HG03135 (cell line): ENCODE data around the gene KSR1.

Experiments
- ATAC-seq: cut with Tn5 transposase; IDR thresholded peaks from one replicate; pipeline ENCODE4 v1.9.1; 2021; ENCODE audit warnings: mild to moderate bottlenecking, moderate library complexity; ENCODE audit not compliant: unreplicated experiment

The KSR1 gene

DNA sequence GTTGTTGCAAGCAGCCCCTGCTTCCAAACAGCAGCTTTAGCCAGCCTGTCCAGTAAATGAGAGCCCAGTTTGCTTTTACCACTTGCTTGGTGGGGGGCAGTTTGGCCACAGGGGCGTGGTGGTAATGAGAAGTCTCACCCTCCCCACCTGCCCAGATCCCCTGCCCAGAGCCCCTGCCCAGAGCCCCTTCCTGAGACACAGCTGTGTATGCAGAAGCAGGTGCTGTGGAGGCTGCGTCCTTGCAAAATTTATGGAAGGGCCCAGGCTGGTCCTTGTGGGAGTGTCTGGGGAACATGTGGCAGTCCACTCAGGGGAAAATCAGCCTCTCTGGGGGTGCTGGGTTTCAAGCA is 147.1 kb downstream of the KSR1 start:
- ATAC-seq, result no peak

GRCh38 chr17:27603880-27604794 is 147.9 kb downstream of the KSR1 start:
- no peak for ATAC-seq

DNA sequence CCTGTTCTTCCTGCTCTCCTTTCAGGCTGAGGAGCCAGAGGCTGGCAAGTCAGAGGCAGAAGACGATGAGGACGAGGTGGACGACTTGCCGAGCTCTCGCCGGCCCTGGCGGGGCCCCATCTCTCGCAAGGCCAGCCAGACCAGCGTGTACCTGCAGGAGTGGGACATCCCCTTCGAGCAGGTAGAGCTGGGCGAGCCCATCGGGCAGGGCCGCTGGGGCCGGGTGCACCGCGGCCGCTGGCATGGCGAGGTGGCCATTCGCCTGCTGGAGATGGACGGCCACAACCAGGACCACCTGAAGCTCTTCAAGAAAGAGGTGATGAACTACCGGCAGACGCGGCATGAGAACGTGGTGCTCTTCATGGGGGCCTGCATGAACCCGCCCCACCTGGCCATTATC is 149.2 kb downstream of the KSR1 start:
- no peak for ATAC-seq

- ATAC-seq, result no peak
These were observed 151.4 kb downstream of the KSR1 start for GRCh38 chr17:27607521-27608091.

GRCh38 chr17:27608328-27609230 is 152.3 kb downstream of the KSR1 start:
- no peak for ATAC-seq

- no peak for ATAC-seq
These were observed 153.5 kb downstream of the KSR1 start for GRCh38 chr17:27609611-27610303.

DNA sequence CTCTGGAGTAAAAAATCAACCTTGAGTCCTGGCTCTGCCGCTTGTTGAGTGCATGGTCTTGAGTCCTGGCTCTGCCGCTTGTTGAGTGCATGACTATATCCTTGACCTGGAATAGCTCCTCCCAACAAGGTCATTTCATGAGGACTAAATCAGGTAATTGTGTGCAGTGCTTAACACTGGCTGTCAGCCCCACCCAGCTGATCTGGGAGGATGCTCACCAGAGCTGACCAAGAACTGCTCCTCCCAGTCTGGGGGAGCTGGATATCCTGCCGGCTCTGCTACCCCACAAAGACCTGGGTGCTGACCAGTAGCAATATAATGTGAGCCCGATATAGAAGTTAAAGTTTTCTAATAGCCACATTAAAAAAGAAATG is 154.0 kb downstream of the KSR1 start:
- no peak for ATAC-seq

DNA sequence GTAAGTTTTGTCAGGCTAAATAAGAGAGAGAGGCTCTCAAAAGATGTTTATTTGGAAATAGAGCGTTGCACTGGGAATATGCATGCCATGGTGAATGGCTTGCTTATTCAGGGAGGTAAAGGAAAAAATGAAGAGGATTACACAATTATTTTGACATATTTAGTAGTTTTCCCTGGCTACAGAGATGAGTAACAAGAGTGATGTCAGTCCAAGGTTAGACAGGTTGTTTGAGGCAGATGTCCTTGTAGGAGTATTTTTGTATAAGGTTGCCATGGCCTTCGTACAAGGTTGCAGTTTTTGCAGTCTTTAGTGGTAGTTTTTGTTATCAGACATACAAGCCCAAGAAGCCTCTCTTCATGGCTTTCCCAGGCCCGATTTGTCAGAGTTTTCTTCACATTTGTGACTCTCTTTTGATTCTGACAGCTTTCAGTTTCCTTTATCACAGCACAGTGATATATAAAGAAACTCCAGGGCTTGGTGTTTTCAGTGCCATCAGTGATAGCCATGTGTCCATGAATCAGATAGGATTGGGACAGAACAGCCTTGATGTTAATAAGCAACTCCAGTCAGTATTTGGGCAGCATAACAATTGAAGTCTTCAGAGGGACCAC is 156.0 kb downstream of the KSR1 start:
- no peak for ATAC-seq

GRCh38 chr17:27613433-27613832 is 157.2 kb downstream of the KSR1 start:
- ATAC-seq, result no peak

DNA sequence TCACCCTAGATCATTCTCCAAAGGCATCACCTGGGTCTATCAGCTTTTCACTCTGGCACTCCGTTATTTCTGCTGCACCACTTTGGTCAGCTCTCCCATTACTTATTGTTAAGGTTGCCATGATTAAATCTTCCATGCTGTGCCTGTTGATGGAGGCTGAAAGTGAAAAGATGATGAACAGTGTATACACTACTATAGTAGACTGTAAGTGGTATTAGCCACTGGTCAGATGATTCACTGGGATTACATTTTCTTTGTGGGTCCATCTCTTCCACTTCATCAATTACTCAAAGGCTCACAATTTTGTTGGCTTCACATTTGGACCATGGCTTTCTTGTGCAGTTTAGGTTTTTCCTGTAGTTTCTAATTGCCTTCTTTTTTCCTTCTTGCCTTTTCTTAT is 158.9 kb downstream of the KSR1 start:
- no peak for ATAC-seq

GRCh38 chr17:27616414-27616813 is 160.2 kb downstream of the KSR1 start:
- ATAC-seq, result no peak

- no peak for ATAC-seq
These were observed 162.2 kb downstream of the KSR1 start for GRCh38 chr17:27618417-27618816.

DNA sequence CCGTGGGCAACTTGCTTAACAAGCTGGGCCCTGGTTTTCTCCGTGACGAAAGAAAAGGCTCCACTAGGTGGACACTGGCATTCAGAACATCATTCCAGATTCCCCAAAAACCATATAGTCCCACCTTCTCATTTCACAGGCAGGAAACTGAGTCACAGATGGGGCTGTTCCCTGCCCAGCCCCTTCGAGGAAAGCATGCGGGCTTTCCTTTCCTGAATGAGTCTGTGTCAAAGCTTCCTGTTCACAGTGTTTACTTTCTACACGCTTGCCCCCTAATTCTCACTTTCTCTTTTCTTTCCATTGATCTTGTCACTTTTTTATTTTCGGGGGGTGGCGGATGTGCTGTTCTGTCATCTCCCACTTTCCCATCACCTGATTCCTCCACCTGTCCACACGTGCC is 164.5 kb downstream of the KSR1 start:
- no peak for ATAC-seq

- ATAC-seq, result no peak
These were observed 165.3 kb downstream of the KSR1 start for GRCh38 chr17:27621536-27621935.

DNA sequence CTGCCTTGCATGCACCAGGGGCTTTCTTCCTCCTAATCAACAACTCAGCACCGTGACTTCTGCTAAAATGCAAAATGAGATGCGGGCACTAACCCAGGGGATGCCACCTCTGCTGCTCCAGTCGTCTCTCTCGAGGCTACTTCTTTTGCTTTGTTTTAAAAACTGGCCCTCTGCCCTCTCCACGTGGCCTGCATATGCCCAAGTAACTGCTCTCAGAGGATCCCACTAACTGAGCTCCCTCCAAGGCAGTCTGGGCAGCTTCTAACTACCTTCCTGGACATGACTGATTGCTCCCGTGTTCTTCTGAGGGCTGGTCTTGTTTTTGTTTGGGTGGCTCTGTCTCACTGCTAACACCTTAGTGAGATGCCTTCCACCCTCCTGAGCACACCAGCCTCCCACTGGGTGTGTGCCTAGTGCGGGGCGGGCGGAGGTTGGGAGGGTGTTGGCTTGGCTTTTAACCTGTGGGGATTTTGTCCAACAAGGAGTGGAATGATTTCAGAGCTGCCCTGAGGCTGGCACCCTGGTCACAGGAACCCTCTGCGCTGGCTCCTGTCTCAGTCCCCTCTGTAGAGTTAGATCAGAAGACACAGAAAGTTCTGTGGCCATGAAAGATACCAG is 165.8 kb downstream of the KSR1 start:
- ATAC-seq, result no peak

- ATAC-seq, result no peak
These were observed 166.7 kb downstream of the KSR1 start for GRCh38 chr17:27622986-27623385.

DNA sequence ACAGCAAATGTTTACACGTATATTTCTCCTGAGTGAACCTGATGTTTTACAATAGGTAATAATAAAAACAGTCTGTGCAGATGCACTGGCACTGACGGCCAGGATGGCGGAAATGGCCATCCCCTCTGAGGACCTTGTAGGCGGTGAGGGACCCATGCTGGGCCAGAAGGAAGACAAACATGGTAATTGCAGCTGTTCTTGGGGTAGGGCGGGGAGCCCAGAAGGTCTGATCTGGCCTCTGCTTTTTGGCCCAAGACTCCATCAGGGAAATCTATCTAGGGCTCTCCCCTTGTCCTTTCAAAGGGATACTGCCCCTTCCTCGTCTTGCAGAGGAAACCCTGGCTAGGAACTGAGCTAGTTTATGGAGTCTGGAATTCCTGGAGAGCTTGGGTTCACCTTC is 167.4 kb downstream of the KSR1 start:
- ATAC-seq, result no peak

DNA sequence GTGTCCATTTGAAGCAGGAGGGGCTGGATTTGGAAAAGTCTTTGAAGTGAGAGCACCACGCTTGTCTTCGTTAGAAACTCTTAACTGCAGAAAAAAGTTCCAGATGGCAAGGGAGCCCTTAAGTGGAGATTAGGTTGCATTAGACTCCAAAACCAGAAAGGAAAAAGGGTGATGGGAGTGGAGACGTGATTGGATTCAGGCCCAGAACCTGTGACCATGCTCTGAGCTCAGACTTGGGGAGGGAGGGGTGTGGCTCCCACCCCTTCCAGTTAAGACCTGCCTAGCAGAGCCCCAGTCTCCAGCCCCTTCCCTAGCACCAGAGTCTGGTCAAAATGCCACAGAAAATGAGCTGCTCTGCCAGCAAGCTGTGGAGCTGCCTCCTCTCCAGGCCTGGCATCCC is 168.3 kb downstream of the KSR1 start:
- no peak for ATAC-seq

DNA sequence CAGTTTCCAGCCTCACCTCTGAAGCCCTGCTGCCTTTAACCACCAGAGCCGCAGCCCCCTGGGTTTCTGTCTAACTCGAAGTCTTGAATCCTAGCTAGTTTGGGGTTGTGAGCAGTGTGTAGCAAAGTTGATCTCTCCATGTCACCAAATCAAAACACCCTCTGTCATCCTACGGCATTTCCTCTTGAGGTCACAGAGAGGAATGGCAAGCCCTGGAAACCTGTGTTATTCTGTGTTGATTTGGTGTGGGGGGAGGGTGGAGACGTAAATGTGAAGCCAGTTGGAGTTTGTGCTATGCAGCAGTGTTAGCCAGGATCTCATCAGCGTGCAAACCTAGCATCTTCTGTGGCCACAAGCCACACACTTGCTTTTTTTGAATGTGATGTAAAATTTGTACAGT is 169.6 kb downstream of the KSR1 start:
- ATAC-seq, result no peak

GRCh38 chr17:27627514-27627913 is 171.3 kb downstream of the KSR1 start:
- ATAC-seq, result no peak
